HEK293 (cell line): ENCODE data around the gene MYCBPAP.

Source experiments
- ATF2 ChIP-seq: fragments of 450-650 bp; formaldehyde crosslinking; IDR thresholded peaks from 2 replicates; pipeline ENCODE4 v1.5.1; 2016; ENCODE audit warnings: missing biosample characterization, missing genetic modification characterization, low read depth
- BCL11A ChIP-seq: fragments of 450-650 bp; formaldehyde crosslinking; IDR thresholded peaks from 2 replicates; pipeline ENCODE4 v1.5.1; 2016; ENCODE audit warnings: low read depth, missing biosample characterization, missing genetic modification characterization
- HOXD13 ChIP-seq: sonication (generic); formaldehyde crosslinking; IDR thresholded peaks from 2 replicates; pipeline ENCODE4 v1.8.0; 2022; ENCODE audit warnings: missing genetic modification reagents, borderline replicate concordance
- KLF16 ChIP-seq: fragments of 450-650 bp; formaldehyde crosslinking; IDR thresholded peaks from 2 replicates; pipeline ENCODE4 v1.5.1; 2017; ENCODE audit warnings: missing biosample characterization, missing genetic modification characterization
- KLF17 ChIP-seq: fragments of 450-650 bp; formaldehyde crosslinking; IDR thresholded peaks from 2 replicates; pipeline ENCODE4 v1.5.1; 2016; ENCODE audit warnings: missing biosample characterization, missing genetic modification characterization
- KLF8 ChIP-seq: fragments of 450-650 bp; formaldehyde crosslinking; IDR thresholded peaks from 2 replicates; pipeline ENCODE4 v1.5.1; 2016; ENCODE audit warnings: missing biosample characterization, missing genetic modification characterization
- REPIN1 ChIP-seq: fragments of 450-650 bp; formaldehyde crosslinking; IDR thresholded peaks from 2 replicates; pipeline ENCODE4 v1.5.1; 2017; ENCODE audit warnings: missing biosample characterization, missing genetic modification characterization, low read depth
- YY1 ChIP-seq: fragments of 450-650 bp; formaldehyde crosslinking; IDR thresholded peaks from 2 replicates; pipeline ENCODE4 v1.5.1; 2018; ENCODE audit warnings: missing biosample characterization, missing genetic modification characterization
- ZBTB26 ChIP-seq: fragments of 450-650 bp; formaldehyde crosslinking; optimal IDR thresholded peaks from 2 replicates; pipeline ENCODE3; 2016; ENCODE audit warnings: missing biosample characterization, mild to moderate bottlenecking, missing genetic modification characterization
- ZFP37 ChIP-seq: fragments of 450-650 bp; formaldehyde crosslinking; IDR thresholded peaks from 2 replicates; pipeline ENCODE4 v1.5.1; 2016; ENCODE audit warnings: missing biosample characterization, missing genetic modification characterization
- ZNF10 ChIP-seq: fragments of 450-650 bp; formaldehyde crosslinking; IDR thresholded peaks from 2 replicates; pipeline ENCODE4 v1.5.1; 2017; ENCODE audit warnings: missing biosample characterization, missing genetic modification characterization
- ZNF157 ChIP-seq: fragments of 450-650 bp; formaldehyde crosslinking; IDR thresholded peaks from 2 replicates; pipeline ENCODE4 v1.5.1; 2016; ENCODE audit warnings: missing biosample characterization, missing genetic modification characterization
- ZNF169 ChIP-seq: fragments of 450-650 bp; formaldehyde crosslinking; IDR thresholded peaks from 2 replicates; pipeline ENCODE4 v1.5.1; 2016; ENCODE audit warnings: missing biosample characterization, missing genetic modification characterization
- ZNF174 ChIP-seq: fragments of 450-650 bp; formaldehyde crosslinking; IDR thresholded peaks from 2 replicates; pipeline ENCODE4 v1.5.0; 2017; ENCODE audit warnings: missing biosample characterization, mild to moderate bottlenecking, missing genetic modification characterization
- ZNF19 ChIP-seq: fragments of 450-650 bp; formaldehyde crosslinking; IDR thresholded peaks from 2 replicates; pipeline ENCODE4; 2016; ENCODE audit warnings: missing biosample characterization, missing genetic modification characterization, low read depth
- ZNF239 ChIP-seq: fragments of 450-650 bp; formaldehyde crosslinking; IDR thresholded peaks from 2 replicates; pipeline ENCODE4 v1.5.1; 2016; ENCODE audit warnings: missing biosample characterization, missing genetic modification characterization
- ZNF248 ChIP-seq: fragments of 450-650 bp; formaldehyde crosslinking; IDR thresholded peaks from 2 replicates; pipeline ENCODE4 v1.5.1; 2017; ENCODE audit warnings: missing biosample characterization, missing genetic modification characterization
- ZNF394 ChIP-seq: fragments of 450-650 bp; formaldehyde crosslinking; IDR thresholded peaks from 2 replicates; pipeline ENCODE4 v1.5.1; 2016; ENCODE audit warnings: missing biosample characterization, missing genetic modification characterization, mild to moderate bottlenecking, moderate library complexity, borderline replicate concordance
- ZNF426 ChIP-seq: fragments of 450-650 bp; formaldehyde crosslinking; IDR thresholded peaks from 2 replicates; pipeline ENCODE4 v1.5.1; 2017; ENCODE audit warnings: missing biosample characterization, missing genetic modification characterization, mild to moderate bottlenecking, inconsistent platforms, moderate library complexity
- ZNF548 ChIP-seq: fragments of 450-650 bp; formaldehyde crosslinking; IDR thresholded peaks from 2 replicates; pipeline ENCODE4 v1.5.1; 2016; ENCODE audit warnings: missing biosample characterization, missing genetic modification characterization
- ZNF580 ChIP-seq: fragments of 450-650 bp; formaldehyde crosslinking; IDR thresholded peaks from 2 replicates; pipeline ENCODE4 v1.5.1; 2016; ENCODE audit warnings: missing biosample characterization, missing genetic modification characterization
- ZNF707 ChIP-seq: fragments of 450-650 bp; formaldehyde crosslinking; IDR thresholded peaks from 2 replicates; pipeline ENCODE4 v1.5.1; 2016; ENCODE audit warnings: missing biosample characterization, missing genetic modification characterization
- ZNF768 ChIP-seq: fragments of 450-650 bp; formaldehyde crosslinking; IDR thresholded peaks from 2 replicates; pipeline ENCODE4 v1.5.1; 2018; ENCODE audit warnings: missing biosample characterization, mild to moderate bottlenecking, missing genetic modification characterization
- TF ChIP-seq, protein P1 (sequence below): sonication (generic); formaldehyde crosslinking; IDR thresholded peaks from 2 replicates; pipeline ENCODE4 v1.8.1; 2022; ENCODE audit warnings: mild to moderate bottlenecking, moderate library complexity, missing genetic modification reagents
- TF ChIP-seq, protein P2 (sequence below): fragments of 450-650 bp; formaldehyde crosslinking; IDR thresholded peaks from 2 replicates; pipeline ENCODE4 v1.5.1; 2017; ENCODE audit warnings: missing biosample characterization, missing genetic modification characterization

The MYCBPAP gene

GRCh38 chr17:50539762-50540559, 31.7 kb downstream of the MYCBPAP start (continued):
- TF ChIP-seq ZNF768 (tag by site-specific recombination), result peak; percentile 92; the same call in 1 of the 2 replicates
- no peak for TF ChIP-seq KLF16
- TF ChIP-seq ZNF394 (tag by site-specific recombination), result no peak
- TF ChIP-seq ZBTB26 (tag by site-specific recombination), result no peak
- TF ChIP-seq REPIN1 (tag by site-specific recombination), result no peak
- TF ChIP-seq ATF2, result no peak
- no peak for TF ChIP-seq YY1 (tag by site-specific recombination)
- TF ChIP-seq, protein P1, sequence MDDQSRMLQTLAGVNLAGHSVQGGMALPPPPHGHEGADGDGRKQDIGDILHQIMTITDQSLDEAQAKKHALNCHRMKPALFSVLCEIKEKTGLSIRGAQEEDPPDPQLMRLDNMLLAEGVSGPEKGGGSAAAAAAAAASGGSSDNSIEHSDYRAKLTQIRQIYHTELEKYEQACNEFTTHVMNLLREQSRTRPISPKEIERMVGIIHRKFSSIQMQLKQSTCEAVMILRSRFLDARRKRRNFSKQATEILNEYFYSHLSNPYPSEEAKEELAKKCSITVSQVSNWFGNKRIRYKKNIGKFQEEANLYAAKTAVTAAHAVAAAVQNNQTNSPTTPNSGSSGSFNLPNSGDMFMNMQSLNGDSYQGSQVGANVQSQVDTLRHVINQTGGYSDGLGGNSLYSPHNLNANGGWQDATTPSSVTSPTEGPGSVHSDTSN (CRISPR knock-in tag), result no peak
- no peak for TF ChIP-seq HOXD13 (CRISPR knock-in tag)
- TF ChIP-seq ZNF157 (tag by site-specific recombination), result no peak
- TF ChIP-seq ZNF707 (tag by site-specific recombination), result no peak
- TF ChIP-seq ZNF248 (tag by site-specific recombination), result no peak
- no peak for TF ChIP-seq ZNF239 (tag by site-specific recombination)
- no peak for TF ChIP-seq ZNF19 (tag by site-specific recombination)
- TF ChIP-seq ZNF169, result no peak
- peak; percentile 77; the same call in 1 of the 2 replicates for TF ChIP-seq ZNF580 (tag by site-specific recombination)
- TF ChIP-seq ZFP37 (tag by site-specific recombination), result no peak
- no peak for TF ChIP-seq ZNF10 (tag by site-specific recombination)
- 0 out of 2 replicates have a peak, but pooled peaks have one; percentile 19 for TF ChIP-seq BCL11A (tag by site-specific recombination)
- TF ChIP-seq ZNF174, result no peak
- no peak for TF ChIP-seq ZNF426
- TF ChIP-seq, protein P2, sequence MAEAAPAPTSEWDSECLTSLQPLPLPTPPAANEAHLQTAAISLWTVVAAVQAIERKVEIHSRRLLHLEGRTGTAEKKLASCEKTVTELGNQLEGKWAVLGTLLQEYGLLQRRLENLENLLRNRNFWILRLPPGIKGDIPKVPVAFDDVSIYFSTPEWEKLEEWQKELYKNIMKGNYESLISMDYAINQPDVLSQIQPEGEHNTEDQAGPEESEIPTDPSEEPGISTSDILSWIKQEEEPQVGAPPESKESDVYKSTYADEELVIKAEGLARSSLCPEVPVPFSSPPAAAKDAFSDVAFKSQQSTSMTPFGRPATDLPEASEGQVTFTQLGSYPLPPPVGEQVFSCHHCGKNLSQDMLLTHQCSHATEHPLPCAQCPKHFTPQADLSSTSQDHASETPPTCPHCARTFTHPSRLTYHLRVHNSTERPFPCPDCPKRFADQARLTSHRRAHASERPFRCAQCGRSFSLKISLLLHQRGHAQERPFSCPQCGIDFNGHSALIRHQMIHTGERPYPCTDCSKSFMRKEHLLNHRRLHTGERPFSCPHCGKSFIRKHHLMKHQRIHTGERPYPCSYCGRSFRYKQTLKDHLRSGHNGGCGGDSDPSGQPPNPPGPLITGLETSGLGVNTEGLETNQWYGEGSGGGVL (tag by site-specific recombination), result no peak
- TF ChIP-seq ZNF548 (tag by site-specific recombination), result no peak
- no peak for TF ChIP-seq KLF8 (tag by site-specific recombination)
- TF ChIP-seq KLF17 (tag by site-specific recombination), result no peak
